NCI-H69 (cell line): Measurements from ENCODE around the gene PRDM7.
"Not testable (repeated sequence)": the region's sequence is repeated elsewhere in the genome, so short reads cannot be mapped to it uniquely, and the experiment has no call there.

Source experiments
- DNase-seq: peaks from one replicate; lab custom pipeline; 2025; lab: John Stamatoyannopoulos, UW

The PRDM7 gene

DNA sequence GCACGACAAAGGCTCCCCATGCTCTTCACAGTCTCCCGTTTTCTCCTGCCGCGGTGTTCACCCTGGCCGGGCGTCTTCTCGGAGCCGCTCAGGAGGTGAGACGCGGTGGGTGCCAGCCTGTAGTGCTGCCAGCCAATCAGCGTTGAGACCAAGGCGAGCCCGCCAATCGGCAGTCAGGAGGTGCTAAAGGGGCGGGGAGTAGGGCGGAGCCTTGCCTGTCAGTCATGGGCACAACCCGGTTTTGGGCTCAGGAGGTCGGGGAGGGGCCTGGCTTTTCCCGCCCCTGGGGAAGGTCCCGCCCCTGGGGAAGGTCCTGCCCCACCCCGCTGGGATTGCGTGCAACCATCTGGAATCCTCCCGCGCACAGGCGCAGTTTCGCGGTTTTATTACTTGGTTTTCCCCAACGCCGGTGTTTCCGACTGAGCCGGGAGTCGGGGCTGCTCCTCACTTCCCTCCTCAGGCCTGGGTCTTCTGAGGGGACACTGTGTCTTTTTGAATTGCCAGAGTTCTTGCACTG lies at the start of gene PRDM7:
TSS of gene PRDM7 (minus strand) at position 92 of the 517 bp plus-strand sequence. CDS start 1,421 bp downstream, outside the sequence.
- DNase-seq: peak; percentile 94

DNA sequence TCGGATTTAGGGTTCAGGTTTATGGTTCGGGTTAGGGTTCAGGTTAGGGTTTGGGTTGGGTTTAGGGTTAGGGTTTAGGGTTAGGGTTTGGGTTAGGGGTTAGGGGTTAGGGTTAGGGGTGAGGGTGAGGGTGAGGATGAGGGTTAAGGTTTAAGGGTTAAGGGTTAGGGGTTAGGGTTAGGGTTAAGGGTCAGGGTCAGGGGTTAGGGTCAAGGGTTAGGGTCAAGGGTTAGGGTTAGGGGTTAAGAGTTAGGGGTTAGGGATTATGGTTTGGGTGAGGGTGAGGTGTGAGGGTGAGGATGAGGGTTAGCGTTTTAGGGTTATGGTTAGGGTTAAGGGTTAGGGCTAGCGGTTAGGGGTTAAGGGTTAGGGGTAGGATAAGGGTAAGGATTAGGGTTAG lies 44.7 kb upstream of the PRDM7 start:
- not testable (repeated sequence) for DNase-seq

DNA sequence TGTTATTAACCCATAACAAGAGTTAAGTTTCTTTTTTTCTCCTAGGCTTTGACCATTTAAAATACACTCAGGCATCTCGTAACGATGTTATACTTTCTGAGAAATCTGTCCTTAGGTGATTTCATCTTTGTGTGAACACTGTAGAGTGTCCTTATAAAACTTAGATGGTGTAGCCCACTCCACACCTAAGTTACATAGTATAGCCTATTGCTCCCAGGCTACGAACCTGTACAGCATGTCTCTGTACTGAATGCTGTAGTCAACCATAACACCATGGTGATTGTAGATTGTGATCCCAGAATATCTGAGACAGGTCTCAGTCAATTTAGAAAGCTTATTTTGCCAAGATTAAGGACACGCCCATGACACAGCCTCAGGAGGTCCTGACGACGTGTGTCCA lies 30.5 kb upstream of the PRDM7 start:
- not testable (repeated sequence) for DNase-seq

DNA sequence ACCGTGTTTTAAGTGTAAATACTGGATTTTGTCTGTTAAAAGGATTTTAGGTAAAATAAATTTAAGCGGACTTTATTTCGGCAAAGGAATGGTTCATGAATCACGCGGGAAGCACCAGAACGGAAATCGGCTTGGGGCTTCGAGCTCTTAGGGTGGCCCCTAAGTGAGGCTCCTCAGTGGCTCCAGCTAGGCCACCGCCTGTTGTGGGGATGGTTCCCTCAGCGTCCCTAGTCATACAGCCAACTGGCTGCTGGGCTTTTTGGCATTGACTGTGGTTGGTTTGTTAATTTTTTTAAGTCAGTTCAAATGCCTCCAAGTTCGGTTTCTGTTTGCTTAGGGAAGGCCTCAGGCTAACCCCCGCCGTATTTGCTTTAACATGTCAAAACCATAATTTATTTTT lies 29.9 kb upstream of the PRDM7 start:
- not testable (repeated sequence) for DNase-seq

DNA sequence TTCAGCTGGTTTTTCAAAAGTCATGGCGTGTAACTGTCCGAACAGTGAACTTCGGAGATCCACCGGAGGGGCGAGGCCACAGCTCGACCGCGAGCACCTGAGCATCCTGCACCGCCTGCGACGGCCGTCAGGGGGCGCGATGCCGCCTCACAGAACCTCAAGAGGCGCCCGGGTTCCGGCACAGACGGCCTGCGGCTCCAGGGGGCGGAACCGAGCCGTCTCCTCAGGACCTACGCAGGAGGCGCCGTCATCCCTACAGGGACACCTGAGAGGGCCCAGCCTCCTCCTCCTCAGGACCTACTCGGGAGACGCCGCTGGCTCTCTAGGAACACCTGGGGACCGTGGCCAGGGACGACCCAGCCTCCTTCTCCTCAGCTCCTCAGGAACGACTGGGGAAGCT lies 29.1 kb upstream of the PRDM7 start:
- not testable (repeated sequence) for DNase-seq

DNA sequence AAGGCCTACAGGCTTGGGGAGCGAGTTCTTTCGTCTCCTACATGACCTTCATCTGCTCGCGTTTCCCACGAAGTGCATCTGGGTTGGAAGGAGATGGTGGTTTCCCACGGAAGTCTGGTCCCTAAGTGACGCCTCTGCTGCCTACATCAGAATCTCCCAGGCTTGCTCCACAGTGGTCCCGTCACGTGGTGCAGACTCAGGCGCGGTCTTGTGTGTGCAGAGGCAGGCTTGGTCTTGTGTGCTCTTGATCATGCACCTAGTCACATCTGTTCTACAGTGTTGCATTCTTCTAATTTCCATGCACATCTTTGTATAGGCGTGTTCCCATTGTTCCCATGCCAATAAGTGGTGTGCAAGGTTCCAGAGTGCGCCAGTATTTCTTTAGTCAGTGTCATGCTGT lies 27.6 kb upstream of the PRDM7 start:
- not testable (repeated sequence) for DNase-seq

DNA sequence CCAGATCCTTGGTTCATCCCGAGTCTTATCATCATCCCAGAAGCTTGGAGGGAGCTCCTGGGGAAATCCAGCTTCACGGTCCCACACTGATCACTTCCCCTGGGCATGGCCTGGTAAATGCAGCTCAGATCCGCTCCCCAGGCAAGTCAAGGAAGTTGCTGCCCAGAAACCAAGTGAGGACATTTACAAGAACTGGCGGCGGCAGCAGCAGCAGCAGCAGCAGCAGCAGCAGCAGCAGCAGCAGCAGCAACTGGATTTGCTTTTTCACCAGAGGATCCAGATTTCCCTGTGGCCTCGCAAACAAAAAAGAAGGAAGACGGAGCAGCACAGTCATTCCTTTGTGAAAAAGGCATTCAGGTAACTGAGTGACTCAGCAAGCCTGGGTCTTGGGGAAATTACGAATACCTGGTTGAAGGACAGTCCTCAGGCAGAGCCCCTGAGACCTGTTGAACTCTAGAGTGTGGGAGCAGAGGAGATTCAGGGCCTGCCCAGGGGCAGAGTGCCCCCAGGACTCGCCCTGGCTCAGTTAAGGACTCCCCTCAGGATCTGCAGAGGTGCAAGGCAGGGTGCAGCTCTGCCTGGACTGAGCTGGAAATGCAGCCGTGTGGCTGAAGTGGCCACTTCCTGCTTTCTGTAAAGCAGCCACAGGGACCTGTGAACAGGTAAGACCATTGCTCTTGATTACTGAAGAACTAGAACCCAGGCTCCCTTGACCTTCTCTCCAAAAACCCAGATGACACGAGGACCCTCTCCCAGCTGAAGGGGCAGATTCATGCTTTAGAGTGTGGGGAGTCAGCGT lies 25.2 kb upstream of the PRDM7 start:
- not testable (repeated sequence) for DNase-seq

DNA sequence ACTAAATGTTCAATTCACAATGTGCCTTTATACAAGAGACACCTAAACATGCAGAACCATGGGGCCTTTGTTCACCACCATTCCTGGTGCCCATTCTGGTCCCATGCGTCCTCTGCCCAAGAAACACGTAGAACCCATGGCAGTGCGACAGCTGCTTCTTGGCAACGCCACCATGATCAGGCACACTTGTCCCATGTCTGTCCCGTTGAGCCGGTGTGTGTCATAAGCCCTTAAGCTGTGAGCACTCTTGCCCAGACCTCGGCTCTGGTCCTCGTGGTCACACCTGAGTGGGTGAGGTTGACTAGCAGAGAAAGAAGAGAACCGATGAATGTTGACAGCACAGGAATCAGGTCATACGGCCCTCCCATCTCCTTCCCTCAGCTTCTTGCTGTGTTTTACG lies 24.2 kb upstream of the PRDM7 start:
- not testable (repeated sequence) for DNase-seq

DNA sequence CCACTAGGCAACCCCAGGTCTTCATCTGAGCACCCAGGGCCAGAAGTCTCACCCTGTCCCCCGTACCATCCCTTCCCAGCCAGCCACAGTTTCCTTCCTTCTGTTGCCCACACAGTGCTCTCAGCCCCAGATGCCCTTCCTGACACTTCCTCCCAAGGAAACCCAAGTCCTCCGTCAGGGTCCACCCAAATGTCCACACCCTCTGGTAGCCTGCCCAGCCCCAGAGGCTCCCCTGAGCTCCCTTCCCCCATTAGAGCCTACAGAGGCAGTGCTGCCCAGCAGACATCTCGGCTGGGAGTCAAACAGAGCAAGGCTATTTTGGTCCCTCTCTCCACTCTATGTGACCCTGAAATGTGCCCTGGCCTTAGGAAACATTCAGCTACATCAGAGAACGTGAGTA lies 23.7 kb upstream of the PRDM7 start:
- DNase-seq: not testable (repeated sequence)

DNA sequence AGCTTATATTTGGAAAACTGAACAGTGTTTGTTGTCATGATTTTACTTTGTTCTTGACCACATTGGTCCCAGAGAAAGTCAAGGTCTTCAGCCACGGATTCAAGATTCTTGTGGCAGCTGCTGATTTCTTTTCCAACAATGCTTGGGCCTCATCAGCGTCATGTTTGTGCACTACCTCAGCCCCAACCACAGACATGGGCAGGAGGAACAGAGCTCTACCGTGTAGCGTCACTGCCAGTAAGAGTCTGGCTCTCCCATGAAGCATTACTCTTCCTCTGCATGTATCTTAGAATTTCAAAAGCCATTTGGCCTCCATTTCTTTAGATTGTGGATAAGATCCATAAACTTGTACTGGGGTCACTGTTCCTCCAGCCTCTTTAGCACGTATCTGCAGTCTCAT lies 23.1 kb upstream of the PRDM7 start:
- DNase-seq: not testable (repeated sequence)

DNA sequence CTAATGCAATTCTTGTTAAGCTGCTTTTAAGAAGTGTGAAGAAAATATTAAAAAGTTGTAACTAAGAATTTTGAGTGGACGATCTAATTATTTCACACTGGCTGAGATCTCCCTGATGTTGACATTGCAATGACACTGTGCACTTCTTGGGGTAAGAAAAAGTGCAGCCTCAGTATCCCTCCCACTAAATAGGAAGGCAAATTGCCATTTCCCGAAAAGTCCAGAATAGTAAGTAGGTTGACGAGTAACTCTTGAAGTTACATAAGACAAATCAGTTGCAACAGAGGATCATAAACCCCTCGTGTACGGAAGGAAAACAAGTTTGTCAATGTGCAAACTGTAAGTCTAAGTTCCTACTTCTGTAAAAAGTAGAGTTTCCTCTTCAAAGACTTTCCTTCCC lies 21.8 kb upstream of the PRDM7 start:
- not testable (repeated sequence) for DNase-seq

DNA sequence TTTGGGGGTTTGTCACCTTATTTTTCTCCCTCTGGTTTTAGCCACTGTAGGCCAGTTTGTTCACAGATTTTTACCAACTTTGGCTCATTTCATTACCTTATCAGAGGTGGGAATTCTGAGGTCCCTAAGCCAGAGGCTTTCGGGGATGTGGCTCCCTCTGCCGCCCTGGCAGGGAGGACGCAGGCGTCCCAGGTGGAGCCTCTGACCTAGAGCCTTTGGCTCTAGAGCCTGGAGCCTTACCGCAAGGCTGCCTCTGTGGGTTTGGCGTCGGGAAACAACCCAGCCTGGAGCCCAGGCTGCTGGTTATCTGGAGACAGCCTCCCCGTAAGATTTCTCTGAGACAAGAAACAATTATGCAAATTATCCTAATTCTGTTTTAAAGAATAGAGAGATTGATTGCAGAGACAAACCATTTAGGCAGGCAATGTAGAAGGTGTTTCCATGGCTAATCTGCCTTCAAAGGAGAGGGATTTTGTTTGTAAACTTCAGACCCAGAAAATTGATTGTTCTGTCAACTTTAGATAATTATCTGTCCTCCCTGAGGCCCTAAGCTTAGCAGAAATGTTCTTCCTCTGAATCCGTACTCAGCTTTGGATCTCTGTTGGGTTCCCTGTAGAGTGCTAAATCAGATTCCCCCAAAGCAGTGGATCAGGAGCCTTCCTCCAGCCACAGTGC lies 20.0 kb upstream of the PRDM7 start:
- DNase-seq: peak; percentile 10

DNA sequence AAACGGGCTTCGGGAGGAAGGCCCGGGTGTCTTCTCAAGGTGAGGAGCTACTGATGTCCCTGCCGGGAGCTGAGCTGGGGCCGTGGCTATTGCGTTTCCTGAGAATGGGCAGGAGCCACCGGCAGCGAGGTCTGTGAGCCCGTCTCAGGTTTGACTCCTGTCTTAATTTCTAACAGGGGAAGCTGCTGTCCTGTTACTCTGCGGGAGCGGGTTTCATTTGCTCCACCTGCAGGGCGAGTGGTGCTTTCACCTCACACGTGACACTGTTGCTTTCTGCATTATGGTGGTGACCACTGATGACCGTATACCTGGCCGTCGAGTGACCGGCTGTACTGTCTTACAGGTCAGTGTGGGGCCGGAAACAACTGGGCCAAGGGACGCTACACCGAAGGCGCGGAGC lies 17.7 kb upstream of the PRDM7 start:
- not testable (repeated sequence) for DNase-seq

DNA sequence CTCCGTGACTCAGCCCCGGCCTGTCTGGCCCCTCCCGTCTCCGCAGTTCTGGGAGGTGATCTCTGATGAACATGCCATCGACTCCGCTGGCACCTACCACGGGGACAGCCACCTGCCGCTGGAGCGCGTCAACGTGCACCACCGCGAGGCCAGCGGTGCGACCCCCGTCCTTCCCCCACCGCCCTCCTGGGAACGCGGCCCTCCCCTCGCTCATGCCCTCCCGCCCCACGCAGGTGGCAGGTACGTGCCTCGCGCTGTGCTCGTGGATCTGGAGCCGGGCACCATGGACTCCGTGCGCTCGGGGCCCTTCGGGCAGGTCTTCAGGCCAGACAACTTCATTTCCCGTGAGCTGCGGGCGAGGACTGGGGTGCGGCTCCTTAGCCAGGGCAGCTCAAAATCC lies 17.2 kb upstream of the PRDM7 start:
- not testable (repeated sequence) for DNase-seq

DNA sequence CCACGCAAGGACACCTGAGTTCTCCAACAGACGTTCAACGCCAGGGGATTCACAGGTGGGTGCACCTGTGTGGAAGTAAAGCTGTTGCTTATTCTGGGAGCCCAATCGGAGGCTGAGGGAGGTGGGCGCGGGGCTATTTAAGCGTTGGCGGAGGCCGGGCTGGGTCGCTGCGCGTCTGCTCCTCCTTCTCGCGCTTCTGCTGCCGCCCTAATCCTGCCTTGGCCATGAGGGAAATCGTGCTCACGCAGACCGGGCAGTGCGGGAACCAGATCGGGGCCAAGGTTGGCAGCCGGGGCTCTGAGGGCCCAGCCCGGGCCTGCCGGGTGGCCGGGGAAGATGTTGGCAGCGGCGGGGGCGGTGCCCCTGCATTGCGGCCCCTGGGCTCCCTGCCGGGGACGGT lies 16.7 kb upstream of the PRDM7 start:
- DNase-seq: peak; percentile 14

DNA sequence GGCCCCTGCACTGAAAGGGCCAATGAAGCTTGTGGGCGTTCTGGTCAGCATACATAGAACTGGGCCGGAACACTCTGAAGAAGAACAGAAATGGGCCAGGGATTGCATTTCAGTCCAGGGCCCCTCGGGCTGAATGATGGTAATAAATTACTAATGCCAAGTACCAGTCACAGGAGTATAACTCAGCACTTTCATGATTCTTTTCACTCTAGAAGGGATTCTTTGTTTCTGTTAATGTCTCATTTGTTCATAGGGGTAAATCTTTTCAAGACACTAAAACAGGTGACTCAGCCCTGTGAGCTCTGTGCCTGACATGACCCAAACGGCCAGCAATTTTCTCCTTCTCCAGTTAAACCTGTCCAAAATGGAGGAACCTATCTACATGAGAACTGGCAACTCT lies 15.7 kb upstream of the PRDM7 start:
- DNase-seq: not testable (repeated sequence)

DNA sequence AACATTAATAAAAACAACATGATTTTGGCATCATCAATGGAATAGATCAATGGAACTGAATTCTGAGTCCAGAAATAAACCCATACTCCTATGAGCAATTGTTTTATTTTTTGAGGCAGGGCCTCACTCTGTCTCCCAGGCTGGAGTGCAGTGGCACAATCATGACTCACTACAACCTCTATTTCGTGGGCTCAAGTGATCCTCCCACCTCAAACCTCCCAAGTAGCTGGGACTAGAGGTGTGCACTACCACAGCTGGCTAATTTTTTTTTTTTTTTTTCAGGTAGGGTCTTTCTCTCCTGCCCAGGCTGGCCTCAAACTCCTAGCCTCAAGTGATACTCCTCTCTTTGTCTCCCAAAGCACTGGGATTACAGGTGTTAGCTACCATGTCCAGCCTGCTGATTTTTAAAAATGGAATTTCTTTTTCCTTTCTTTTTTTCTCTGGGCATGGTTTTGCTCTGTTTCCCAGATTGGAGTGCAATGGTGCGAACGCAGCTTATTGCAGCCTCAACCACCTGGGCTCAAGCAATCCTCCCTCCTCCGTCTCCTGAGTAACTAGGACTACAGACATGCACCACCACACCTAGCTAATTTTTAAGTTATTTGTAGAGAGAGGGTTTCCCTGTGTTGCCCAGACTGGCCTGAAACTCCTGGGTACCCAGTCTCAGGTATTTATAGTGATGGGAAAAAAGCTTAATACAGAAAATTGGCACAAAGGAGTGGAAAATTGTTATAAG lies 7.3 kb upstream of the PRDM7 start:
- DNase-seq: no peak

DNA sequence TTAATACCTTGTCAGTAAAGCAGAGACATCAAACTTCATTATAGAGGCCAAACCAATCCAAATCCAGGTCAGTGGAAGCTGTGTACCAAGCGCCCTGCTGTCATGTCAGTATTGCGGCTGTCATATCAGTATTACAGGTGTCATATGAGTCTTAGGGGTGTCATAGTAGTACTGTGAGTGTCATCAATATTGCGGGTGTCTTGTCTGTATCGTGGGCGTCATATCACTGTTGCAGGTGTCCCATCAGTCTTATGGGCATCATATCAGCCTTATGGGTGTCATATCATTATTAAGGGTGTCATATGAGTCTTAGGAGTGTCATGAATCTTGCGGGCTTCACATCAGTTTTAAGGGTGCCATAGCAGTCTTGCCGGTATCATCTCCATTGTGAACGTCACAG lies 6.0 kb upstream of the PRDM7 start:
- DNase-seq: no peak

DNA sequence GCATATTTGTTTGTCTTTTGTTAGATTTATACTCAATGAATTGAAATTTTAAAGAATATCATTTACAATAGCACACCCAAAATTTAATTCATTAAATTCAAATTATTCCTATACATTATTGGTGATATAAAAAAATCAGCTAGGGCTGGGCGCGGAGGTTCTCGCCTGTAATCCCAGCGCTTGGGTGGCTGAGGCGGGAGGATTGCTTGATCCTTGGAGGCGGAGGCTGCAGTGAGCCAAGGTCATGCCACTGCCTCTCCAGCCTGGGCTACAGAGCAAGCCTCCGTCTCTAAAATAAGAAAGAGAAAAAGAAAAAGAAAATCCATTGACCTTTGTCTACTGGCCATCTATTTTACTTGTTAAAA lies 4.5 kb upstream of the PRDM7 start:
- peak; percentile 39 for DNase-seq

DNA sequence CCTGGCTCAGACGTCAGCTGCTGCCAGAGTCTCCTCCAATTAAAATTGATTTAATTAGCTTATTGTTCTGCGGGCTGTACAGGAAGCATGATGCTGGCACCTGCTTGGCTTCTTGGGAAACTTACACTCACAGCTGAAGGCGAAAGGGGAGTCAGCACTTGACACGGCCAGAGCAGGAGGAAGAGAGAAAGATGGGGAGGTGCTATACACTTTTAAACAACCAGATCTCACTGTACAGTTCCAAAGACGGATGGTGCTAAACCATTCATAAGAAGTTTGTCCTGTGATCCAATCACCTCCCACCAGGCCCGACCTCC lies 1.4 kb upstream of the PRDM7 start:
- peak; percentile 53 for DNase-seq

DNA sequence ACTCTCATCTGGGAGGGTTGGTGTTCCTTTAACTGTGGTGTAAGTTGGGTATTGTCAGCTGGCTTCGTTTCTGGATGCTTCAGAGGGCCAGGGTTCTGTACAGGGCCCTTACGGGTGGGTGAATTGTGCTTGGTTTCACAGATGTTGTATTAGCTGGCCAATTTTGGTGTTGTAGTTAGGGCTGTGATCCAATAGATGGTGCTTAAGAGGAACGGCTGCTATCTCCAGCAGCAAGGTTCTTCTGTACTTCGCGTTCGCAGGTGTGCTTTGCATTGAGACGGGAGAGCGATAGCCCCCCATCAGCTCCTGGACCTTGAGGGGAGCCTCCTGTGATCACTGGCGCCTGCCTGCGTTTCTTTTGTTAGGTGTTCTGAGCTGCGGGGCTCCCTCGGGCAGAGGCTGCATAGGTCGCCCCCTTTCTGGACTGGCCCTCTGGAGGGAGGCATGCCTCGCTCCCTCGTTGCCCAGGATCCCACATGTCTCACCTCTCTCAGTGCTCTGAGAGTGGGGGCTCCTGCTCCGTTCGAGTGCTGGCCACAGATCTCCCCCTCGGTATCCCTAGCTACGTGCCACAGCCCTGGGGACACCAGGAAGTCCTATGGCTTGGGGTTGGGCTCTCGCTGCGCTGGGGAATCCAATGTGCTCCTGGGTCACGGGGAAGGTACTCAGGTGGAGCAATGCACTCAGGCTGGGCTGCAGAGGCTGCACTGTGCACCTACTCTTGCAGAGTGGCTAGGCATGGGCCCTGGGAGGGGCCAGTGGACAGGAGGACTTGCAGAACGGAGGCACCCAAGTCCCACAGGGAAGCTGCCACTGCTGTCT lies 837 bp upstream of the PRDM7 start:
- peak; percentile 56 for DNase-seq
